ENCODE measurements around the gene TBKBP1.

TBKBP1 gene

DNA sequence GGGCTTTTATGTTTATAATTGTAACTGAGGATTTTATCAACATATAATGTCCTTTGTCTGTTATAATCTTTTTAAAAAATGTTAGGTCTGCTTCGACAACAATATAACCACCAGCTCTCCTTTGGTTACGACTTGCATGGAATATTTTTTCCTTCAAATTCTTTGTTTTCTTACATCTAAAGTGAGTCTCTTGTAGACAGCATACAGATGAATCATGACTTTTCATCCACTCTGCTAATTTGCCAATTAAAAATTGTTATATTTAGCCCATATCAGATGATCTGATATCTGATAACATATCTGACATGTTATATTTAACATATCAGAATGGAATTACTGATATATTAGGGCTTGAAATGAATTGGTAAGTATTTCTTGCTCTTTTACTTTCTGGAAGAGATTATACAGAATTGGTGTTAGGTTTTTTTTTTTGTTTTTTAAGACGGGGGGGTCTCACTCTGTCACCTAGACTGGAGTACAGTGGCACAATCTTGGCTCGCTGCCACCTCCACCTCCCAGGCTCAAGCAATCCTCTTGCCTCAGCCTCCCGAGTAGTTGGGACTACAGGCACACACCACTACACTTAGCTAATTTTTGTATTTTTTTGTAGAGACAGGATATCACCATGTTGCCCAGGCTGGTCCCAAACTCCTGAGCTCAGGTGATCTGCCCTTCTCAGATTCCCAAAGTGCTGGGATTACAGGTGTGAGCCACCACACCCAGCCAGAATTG, 66.6 kb downstream of the TBKBP1 start:
- no peak for DNase-seq (ENCODE audit: low read depth in 2 of 3, low spot score in 2 of 3)
